Right atrium auricular region (tissue), 2 donors: ENCODE measurements around the gene RAB3IL1. TPM values are rescaled to one million over a fixed set of nuclear protein-coding genes. Genes with fewer than 3 reads are reported as not detected.
A peak's percentile ranks its signal among the peaks of the same experiment; 100 is the strongest.

ENCODE experiments used
- DNase-seq: peaks from one replicate; pipeline ENCODE4 v3.0.0-alpha.2; 2019; ENCODE audit warnings: low spot score
- H3K27ac ChIP-seq, 2 donors: fragments of 200-600 bp; sonication (generic); 1 replicate in 1 of 2; 2 replicates in 1 of 2; pipeline ENCODE4 v1.5.1; 2016 to 2019
- H3K27me3 ChIP-seq, 2 donors: fragments of 200-600 bp; sonication (generic); one replicate each; pipeline versions ENCODE4 v1.5.1 to v1.6.0; 2017 to 2019
- H3K36me3 ChIP-seq: fragments of 200-600 bp; sonication (generic); one replicate; pipeline ENCODE4 v1.5.1; 2016
- H3K4me1 ChIP-seq, 2 donors: fragments of 200-600 bp; sonication (generic); one replicate each; pipeline versions ENCODE4 v1.5.1 to v1.6.0; 2017 to 2019
- H3K4me3 ChIP-seq, 2 donors: fragments of 200-600 bp; sonication (generic); 1 replicate in 1 of 2; 2 replicates in 1 of 2; pipeline ENCODE4 v1.5.1; 2017 to 2019; ENCODE audit warnings: mild to moderate bottlenecking in 1 of 2, moderate library complexity in 1 of 2
- H3K9me3 ChIP-seq, 2 donors: fragments of 200-600 bp; sonication (generic); one replicate each; pipeline ENCODE4 v1.5.1; 2019
- total RNA-seq, 2 donors: library from RNA; depleted of rRNA; stranded (reverse); fragments of >200 nt; gene quantifications; one replicate each; pipeline ENCODE4 v1.1.0, GENCODE V29; 2016
- TF ChIP-seq, protein P1 (sequence below), 2 donors: fragments of 200-600 bp; sonication (generic); IDR thresholded peaks; one replicate each; pipeline ENCODE4 v1.5.1; 2019; ENCODE audit warnings: antibody characterized with exemption in 2 of 2

Gene RAB3IL1
- total RNA-seq, 2 donors from 2014 or later = 4.3 to 16.8 TPM

DNA sequence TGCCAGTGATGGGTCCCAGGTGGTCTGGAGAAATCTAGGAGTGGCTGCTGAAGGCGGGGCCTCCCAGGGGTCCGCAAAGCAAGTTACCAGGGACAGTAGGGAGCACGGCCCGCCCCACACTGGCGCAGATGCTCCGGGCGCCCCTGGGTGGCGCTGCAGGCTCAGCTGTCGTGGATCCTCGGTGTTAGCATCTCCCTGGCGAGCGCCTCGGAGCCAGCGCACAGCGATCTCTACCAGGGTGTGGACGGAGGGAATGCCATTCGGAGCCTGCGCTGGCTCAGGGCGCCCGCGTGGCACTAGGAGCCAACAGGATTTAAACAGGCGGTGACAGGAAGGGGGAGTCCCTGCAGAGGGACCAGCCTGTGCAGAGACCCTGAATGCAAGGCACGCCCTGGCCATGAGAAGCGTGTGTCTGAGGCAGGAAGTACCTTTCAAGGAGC, 46.2 kb downstream of the RAB3IL1 start:
- Histone ChIP-seq H3K36me3 (peaks cover 8% of the 10 kb centered on the region), H3K4me1 (peaks cover 0 to 41% of the 10 kb centered on the region in 2 donors), H3K27ac (peak overlapping the region; percentile 47 to 58), H3K27me3 (no peaks in the 10 kb centered on the region), H3K9me3 (no peaks in the 10 kb centered on the region), H3K4me3 (no peak overlapping the region)
- peak; percentile 83 for DNase-seq
- TF ChIP-seq, protein P1, sequence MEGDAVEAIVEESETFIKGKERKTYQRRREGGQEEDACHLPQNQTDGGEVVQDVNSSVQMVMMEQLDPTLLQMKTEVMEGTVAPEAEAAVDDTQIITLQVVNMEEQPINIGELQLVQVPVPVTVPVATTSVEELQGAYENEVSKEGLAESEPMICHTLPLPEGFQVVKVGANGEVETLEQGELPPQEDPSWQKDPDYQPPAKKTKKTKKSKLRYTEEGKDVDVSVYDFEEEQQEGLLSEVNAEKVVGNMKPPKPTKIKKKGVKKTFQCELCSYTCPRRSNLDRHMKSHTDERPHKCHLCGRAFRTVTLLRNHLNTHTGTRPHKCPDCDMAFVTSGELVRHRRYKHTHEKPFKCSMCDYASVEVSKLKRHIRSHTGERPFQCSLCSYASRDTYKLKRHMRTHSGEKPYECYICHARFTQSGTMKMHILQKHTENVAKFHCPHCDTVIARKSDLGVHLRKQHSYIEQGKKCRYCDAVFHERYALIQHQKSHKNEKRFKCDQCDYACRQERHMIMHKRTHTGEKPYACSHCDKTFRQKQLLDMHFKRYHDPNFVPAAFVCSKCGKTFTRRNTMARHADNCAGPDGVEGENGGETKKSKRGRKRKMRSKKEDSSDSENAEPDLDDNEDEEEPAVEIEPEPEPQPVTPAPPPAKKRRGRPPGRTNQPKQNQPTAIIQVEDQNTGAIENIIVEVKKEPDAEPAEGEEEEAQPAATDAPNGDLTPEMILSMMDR (IDR thresholded peaks at IDR 0.05) = peak; percentile 95 to 98

- Histone ChIP-seq H3K27ac (peak overlapping the region; percentile 47 to 58), H3K9me3 (no peaks in the 10 kb centered on the region), H3K36me3 (peaks cover 2% of the 10 kb centered on the region), H3K4me1 (peaks cover 0 to 41% of the 10 kb centered on the region in 2 donors), H3K4me3 (no peak overlapping the region), H3K27me3 (no peaks in the 10 kb centered on the region)
- no peak for DNase-seq
- TF ChIP-seq, protein P1 (IDR thresholded peaks at IDR 0.05) = no peak
Observed at GRCh38 chr11:61870541-61871031, 46.8 kb downstream of the RAB3IL1 start.

DNA sequence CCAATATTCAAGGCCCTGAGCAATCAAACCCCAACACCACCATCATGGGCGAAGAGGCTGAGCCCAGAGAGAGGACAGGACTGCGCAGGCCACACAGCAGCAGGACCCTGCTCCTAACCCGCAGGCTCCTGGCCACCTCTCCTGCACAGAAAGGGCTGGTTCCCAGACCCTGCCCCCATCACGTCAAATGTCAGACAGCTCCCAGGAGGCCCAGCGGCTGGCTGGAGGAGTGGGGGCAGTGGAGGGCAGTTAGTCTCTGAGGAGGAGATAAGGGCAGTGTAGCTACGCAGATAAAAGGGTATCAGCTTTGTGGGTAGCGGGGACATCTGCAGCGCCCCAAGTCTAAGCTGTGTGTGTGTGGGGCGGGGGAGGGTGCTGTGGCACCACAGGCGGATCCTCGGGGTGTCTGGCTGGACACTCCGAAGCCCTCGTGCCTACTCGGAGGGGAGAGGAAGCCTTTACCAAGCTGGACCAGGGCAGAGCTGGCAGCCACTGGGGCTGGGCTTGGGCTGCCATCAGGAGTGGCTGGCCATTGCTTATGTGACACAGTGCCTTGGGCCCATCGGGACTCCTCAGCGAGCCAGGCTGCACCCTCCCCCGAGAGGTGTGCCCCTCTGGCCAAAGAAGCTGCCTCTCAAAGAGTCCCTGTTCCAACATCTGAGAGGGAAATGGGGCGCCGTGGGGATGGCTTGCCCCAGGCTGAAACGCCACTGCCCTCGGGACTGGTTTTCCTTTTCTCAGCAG, 47.5 kb downstream of the RAB3IL1 start:
- no peak overlapping the region for H3K4me3 ChIP-seq
- peaks cover 0 to 39% of the 10 kb centered on the region in 2 donors for H3K4me1 ChIP-seq
- TF ChIP-seq, protein P1 (IDR thresholded peaks at IDR 0.05) = no peak
- no peaks in the 10 kb centered on the region for H3K36me3 ChIP-seq
- no peaks in the 10 kb centered on the region for H3K27me3 ChIP-seq
- peak overlapping the region in 1 of 2 donors; percentile 9 for H3K27ac ChIP-seq
- DNase-seq = no peak
- no peaks in the 10 kb centered on the region for H3K9me3 ChIP-seq

GRCh38 chr11:61869429-61869707, 48.0 kb downstream of the RAB3IL1 start:
- H3K4me1 ChIP-seq = peaks cover 0 to 34% of the 10 kb centered on the region in 2 donors
- no peaks in the 10 kb centered on the region for H3K9me3 ChIP-seq
- H3K36me3 ChIP-seq = no peaks in the 10 kb centered on the region
- no peak overlapping the region for H3K4me3 ChIP-seq
- no peak for DNase-seq
- TF ChIP-seq, protein P1 (IDR thresholded peaks at IDR 0.05) = no peak
- no peaks in the 10 kb centered on the region for H3K27me3 ChIP-seq
- peak overlapping the region in 1 of 2 donors; percentile 9 for H3K27ac ChIP-seq

- TF ChIP-seq, protein P1 (IDR thresholded peaks at IDR 0.05) = no peak
- no peak for DNase-seq
Observed at GRCh38 chr11:61868571-61869428, 48.6 kb downstream of the RAB3IL1 start.

More at GRCh38 chr11:61868571-61869428, 48.6 kb downstream of the RAB3IL1 start:
- Histone ChIP-seq H3K4me1 (peaks cover 0 to 29% of the 10 kb centered on the region in 2 donors), H3K4me3 (no peak overlapping the region), H3K27ac (no peak overlapping the region), H3K36me3 (no peaks in the 10 kb centered on the region), H3K9me3 (no peaks in the 10 kb centered on the region), H3K27me3 (no peaks in the 10 kb centered on the region)
